ENCODE measurements around the gene RSAD1. TPM values are rescaled to one million over a fixed set of nuclear protein-coding genes. Genes with fewer than 3 reads are reported as not detected.

Gene RSAD1
- total RNA-seq, 1 donor from 2014 or later: 55.9 TPM

GRCh38 chr17:50508573-50509460 lies 30.2 kb downstream of the RSAD1 start:
- ATAC-seq (peak; percentile 5), DNase-seq (peak; percentile 31)
- intact Hi-C loops (cut with micrococcal nuclease): no loop called here

GRCh38 chr17:50511058-50511457 lies 32.4 kb downstream of the RSAD1 start:
- intact Hi-C loops (cut with micrococcal nuclease): no loop called here
- DNase-seq: no peak

GRCh38 chr17:50513495-50513894 lies 34.8 kb downstream of the RSAD1 start:
- intact Hi-C loops (cut with micrococcal nuclease): no loop called here
- DNase-seq: no peak
- ATAC-seq: no peak

More at GRCh38 chr17:50511058-50511457, 32.4 kb downstream of the RSAD1 start:
- ATAC-seq: no peak

GRCh38 chr17:50514388-50514787 lies 35.7 kb downstream of the RSAD1 start:
- intact Hi-C loops (cut with micrococcal nuclease): no loop called here
- DNase-seq (no peak), ATAC-seq (no peak)

- ATAC-seq (peak; percentile 65), DNase-seq (peak; percentile 64)
- intact Hi-C loops (cut with micrococcal nuclease): no loop called here
These were observed 36.5 kb downstream of the RSAD1 start for GRCh38 chr17:50514936-50515702.

GRCh38 chr17:50517011-50517410 lies 38.4 kb downstream of the RSAD1 start:
- DNase-seq (no peak), ATAC-seq (peak; percentile 40)
- intact Hi-C loops (cut with micrococcal nuclease): no loop called here

GRCh38 chr17:50517504-50518383 lies 39.1 kb downstream of the RSAD1 start:
- DNase-seq (no peak), ATAC-seq (no peak)
- intact Hi-C loops (cut with micrococcal nuclease): no loop called here

GRCh38 chr17:50518384-50519023 lies 39.8 kb downstream of the RSAD1 start:
- intact Hi-C loops (cut with micrococcal nuclease): no loop called here
- ATAC-seq (no peak), DNase-seq (no peak)

- intact Hi-C loops (cut with micrococcal nuclease): no loop called here
- no peak for DNase-seq
- ATAC-seq: no peak
These were observed 40.6 kb downstream of the RSAD1 start for GRCh38 chr17:50519141-50519834.

- no peak for DNase-seq
- no peak for ATAC-seq
- intact Hi-C loops (cut with micrococcal nuclease): no loop called here
These were observed 41.8 kb downstream of the RSAD1 start for GRCh38 chr17:50520483-50520882.

- ATAC-seq (no peak), DNase-seq (no peak)
- intact Hi-C loops (cut with micrococcal nuclease): no loop called here
These were observed 42.9 kb downstream of the RSAD1 start for GRCh38 chr17:50521514-50521913.

- intact Hi-C loops (cut with micrococcal nuclease): no loop called here
- no peak for DNase-seq
- ATAC-seq: no peak
These were observed 44.1 kb downstream of the RSAD1 start for GRCh38 chr17:50522766-50523165.

- ATAC-seq (no peak), DNase-seq (no peak)
- intact Hi-C loops (cut with micrococcal nuclease): no loop called here
These were observed 44.5 kb downstream of the RSAD1 start for GRCh38 chr17:50523208-50523607.

GRCh38 chr17:50524838-50525237 lies 46.2 kb downstream of the RSAD1 start:
- intact Hi-C loops (cut with micrococcal nuclease): no loop called here
- ATAC-seq (no peak), DNase-seq (no peak)

- no peak for DNase-seq
- intact Hi-C loops (cut with micrococcal nuclease): no loop called here
- ATAC-seq: no peak
These were observed 48.6 kb downstream of the RSAD1 start for GRCh38 chr17:50527155-50527762.

GRCh38 chr17:50527949-50528474 lies 49.4 kb downstream of the RSAD1 start:
- intact Hi-C loops (cut with micrococcal nuclease): no loop called here
- DNase-seq: no peak
- no peak for ATAC-seq

GRCh38 chr17:50529849-50530248 lies 51.2 kb downstream of the RSAD1 start:
- DNase-seq: no peak
- intact Hi-C loops (cut with micrococcal nuclease): no loop called here

More at GRCh38 chr17:50529849-50530248, 51.2 kb downstream of the RSAD1 start:
- no peak for ATAC-seq

Measured in left ventricle myocardium superior (tissue), 1 donor.